GM12864 (cell line): ENCODE results near the gene SHB.

Experiments
- DNase-seq: peaks from one replicate; pipeline ENCODE4 v3.0.0-alpha.2; 2011; ENCODE audit warnings: low read depth
- H3K4me3 ChIP-seq: 2 replicates; pipeline ENCODE4 v1.5.1; 2011; ENCODE audit warnings: mild to moderate bottlenecking, low read depth, low read length, control low read depth
- TF ChIP-seq, protein P1 (sequence below): IDR thresholded peaks from 2 replicates; pipeline ENCODE4 v1.5.1; 2011; ENCODE audit warnings: low read depth, mild to moderate bottlenecking, moderate library complexity, low read length, control low read depth, inconsistent platforms; ENCODE audit errors: missing control alignments

Gene SHB

DNA sequence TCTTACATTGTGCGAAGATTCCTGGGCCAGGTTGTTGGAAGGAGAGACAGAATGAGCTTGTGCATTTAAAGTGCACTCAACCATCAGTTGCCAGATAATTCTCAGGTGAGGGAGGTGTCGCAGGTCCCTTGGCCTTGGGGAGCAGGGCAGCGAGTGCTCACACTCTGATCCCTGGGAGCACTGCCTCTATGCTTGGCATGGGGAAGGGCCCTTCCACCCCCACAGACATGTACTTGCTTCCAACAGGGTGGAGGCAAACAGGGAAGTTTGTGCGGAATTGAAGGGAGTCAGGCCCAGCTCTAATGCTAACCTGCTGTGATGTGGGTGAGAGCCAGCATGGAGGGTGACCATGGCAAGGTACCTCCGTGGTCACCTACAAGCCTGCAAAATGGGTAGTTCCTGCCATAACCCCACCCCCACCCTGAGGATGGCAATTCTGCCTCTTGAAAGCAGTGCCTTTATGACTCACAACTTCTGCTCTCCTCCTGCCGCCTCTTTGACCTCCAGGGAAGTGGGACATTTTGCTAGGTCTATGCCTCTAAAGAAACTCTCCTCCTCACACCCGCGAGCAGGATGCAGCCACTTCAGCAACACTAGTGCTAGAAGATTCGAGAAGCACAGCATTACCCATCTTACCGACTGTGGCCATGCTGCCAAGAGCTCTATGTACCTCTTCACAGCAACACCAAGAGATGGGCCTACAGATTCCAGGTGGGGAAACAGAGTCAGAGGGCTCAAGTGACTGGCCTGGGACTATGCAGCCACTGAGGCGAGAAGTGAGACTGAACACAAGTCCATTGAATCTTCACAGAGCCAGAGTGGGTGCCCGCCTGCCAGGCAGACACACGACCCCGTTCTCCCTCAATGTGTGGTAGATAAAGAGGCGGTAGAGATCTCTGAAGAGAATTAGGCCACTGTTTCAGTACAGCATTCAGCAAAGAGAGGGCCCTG lies 143.0 kb downstream of the SHB start:
- TF ChIP-seq, protein P1, sequence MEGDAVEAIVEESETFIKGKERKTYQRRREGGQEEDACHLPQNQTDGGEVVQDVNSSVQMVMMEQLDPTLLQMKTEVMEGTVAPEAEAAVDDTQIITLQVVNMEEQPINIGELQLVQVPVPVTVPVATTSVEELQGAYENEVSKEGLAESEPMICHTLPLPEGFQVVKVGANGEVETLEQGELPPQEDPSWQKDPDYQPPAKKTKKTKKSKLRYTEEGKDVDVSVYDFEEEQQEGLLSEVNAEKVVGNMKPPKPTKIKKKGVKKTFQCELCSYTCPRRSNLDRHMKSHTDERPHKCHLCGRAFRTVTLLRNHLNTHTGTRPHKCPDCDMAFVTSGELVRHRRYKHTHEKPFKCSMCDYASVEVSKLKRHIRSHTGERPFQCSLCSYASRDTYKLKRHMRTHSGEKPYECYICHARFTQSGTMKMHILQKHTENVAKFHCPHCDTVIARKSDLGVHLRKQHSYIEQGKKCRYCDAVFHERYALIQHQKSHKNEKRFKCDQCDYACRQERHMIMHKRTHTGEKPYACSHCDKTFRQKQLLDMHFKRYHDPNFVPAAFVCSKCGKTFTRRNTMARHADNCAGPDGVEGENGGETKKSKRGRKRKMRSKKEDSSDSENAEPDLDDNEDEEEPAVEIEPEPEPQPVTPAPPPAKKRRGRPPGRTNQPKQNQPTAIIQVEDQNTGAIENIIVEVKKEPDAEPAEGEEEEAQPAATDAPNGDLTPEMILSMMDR, result no peak
- no peak for DNase-seq
- H3K4me3 ChIP-seq, result no peak overlapping the region

- TF ChIP-seq, protein P1, result no peak
- no peak for DNase-seq
- no peak overlapping the region for H3K4me3 ChIP-seq
Observed at GRCh38 chr9:37925006-37925405, 144.0 kb downstream of the SHB start.

DNA sequence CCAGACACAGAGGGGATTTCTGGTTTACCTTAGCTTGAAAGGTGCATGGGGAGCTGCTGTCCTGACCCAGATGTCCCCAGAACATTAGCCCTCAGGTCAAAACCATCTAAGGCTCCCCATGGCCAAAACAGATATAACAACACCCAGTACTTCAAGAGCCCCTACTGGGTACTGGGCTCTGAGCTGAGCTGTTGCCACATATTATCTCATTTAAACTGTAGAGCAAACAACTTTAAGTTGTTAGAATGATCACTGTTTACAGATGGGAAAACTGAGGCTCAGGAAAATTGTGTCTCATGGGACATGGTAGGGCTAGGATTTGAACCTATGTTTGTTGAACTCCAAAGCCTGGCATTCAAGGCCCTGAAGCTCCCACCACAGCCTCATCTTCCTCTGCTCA lies 144.5 kb downstream of the SHB start:
- no peak for DNase-seq
- TF ChIP-seq, protein P1, result no peak

GRCh38 chr9:37923796-37924427 lies 145.1 kb downstream of the SHB start:
- no peak overlapping the region for H3K4me3 ChIP-seq
- TF ChIP-seq, protein P1, result no peak
- DNase-seq, result no peak

More for the DNA sequence above, 144.5 kb downstream of the SHB start:
- no peak overlapping the region for H3K4me3 ChIP-seq

- no peak for DNase-seq
- no peak overlapping the region for H3K4me3 ChIP-seq
- TF ChIP-seq, protein P1, result no peak
Observed at GRCh38 chr9:37923118-37923795, 145.8 kb downstream of the SHB start.

DNA sequence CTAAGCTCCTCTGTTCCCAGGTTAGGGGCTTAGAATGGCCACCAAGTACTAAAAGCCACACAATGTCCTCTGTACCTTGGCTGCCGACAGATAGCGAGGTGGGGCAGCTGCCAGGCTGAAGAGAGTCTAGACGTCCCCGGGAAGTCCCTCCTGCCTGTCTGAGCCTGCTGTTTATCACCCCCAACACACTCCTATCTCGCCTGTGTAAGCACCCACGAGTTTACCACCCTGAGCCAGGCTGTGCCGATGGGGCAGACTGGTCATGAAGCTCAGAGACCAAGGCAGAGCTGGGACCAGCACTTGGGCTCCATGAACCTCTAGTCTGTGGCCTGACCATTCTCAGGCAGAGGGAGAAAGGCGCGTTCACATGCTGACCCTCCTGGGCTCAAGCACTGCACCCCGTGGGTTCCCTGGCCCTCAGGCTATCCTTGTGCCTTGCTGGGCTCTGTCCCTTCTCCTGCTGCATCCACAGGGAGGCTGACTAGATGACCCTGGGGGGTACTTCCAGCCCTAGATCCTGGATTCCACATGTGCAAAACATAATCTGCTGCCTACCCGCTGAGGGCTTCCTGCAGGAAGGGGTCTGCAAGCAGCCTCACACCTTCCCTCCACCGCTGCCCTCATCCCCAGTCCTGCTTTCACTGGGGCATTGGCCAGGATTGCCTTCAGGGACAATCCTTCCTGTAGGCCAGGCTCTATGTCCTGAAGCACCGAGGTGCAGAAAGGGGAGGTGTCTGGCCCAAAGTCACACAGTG lies 146.5 kb downstream of the SHB start:
- TF ChIP-seq, protein P1, result no peak
- H3K4me3 ChIP-seq, result no peak overlapping the region
- DNase-seq, result no peak
